CD4-positive, alpha-beta T cell (primary cell): ENCODE measurements around the gene MC2R. TPM values are rescaled to one million over a fixed set of nuclear protein-coding genes. Genes with fewer than 3 reads are reported as not detected.

Experiments used
- ATAC-seq: fragments of 200-7000 bp; cut with Tn5 transposase; one replicate; pipeline ENCODE4 v1.10.0; 2022; ENCODE audit warnings: mild to moderate bottlenecking; ENCODE audit not compliant: poor library complexity
- CTCF ChIA-PET: fragments of 350-600 bp; sonication (Branson Sonifier 250); formaldehyde crosslinking; loops from one replicate; lab custom pipeline; 2021; ENCODE audit warnings: antibody characterized with exemption, inconsistent platforms; lab: Charles Lee
- POLR2A ChIA-PET: fragments of 350-600 bp; sonication (Branson Sonifier 250); formaldehyde crosslinking; loops from one replicate; lab custom pipeline; 2021; ENCODE audit warnings: antibody characterized with exemption, inconsistent platforms; lab: Charles Lee
- DNase-seq, 14 experiments: peaks; one replicate each; pipeline ENCODE4 v3.0.0-alpha.2; 2013 to 2020; ENCODE audit warnings: mixed read lengths in 2 of 14
- H3K27ac ChIP-seq, 2 donors: one replicate each; pipeline versions ENCODE4 v1.5.1 to v1.7.0; 2013; ENCODE audit warnings: low read length in 2 of 2, low read depth in 1 of 2, mild to moderate bottlenecking in 1 of 2
- H3K27me3 ChIP-seq, 2 experiments: 1 replicate in 1 of 2; 2 replicates in 1 of 2; pipeline versions ENCODE4 v1.6.1 to v1.7.0; 2013; ENCODE audit warnings: low read length in 2 of 2, control low read depth in 1 of 2, mild to moderate bottlenecking in 1 of 2, moderate library complexity in 1 of 2; ENCODE audit not compliant: insufficient read depth in 2 of 2, control insufficient read depth in 1 of 2
- H3K36me3 ChIP-seq: one replicate; pipeline ENCODE4 v1.6.1; 2013; ENCODE audit warnings: low read length, control low read depth; ENCODE audit not compliant: insufficient read depth
- H3K4me1 ChIP-seq: one replicate; pipeline ENCODE4 v1.6.1; 2013; ENCODE audit warnings: low read length, control low read depth; ENCODE audit not compliant: insufficient read depth
- H3K4me3 ChIP-seq: one replicate; pipeline ENCODE4 v1.5.1; 2013; ENCODE audit warnings: mild to moderate bottlenecking, low read length, moderate library complexity
- H3K9me3 ChIP-seq, 2 experiments: 1 replicate in 1 of 2; 2 replicates in 1 of 2; pipeline versions ENCODE4 v1.6.1 to v1.7.0; 2013; ENCODE audit warnings: low read length in 2 of 2, mild to moderate bottlenecking in 2 of 2, control low read depth in 1 of 2, moderate library complexity in 1 of 2; ENCODE audit not compliant: control insufficient read depth in 1 of 2, insufficient read depth in 1 of 2
- H3K27ac Mint-ChIP-seq: one replicate; pipeline ENCODE4 v1.8.0; 2020; ENCODE audit warnings: mixed read lengths
- H3K27me3 Mint-ChIP-seq: one replicate; pipeline ENCODE4 v1.8.0; 2021; ENCODE audit warnings: mixed read lengths
- H3K36me3 Mint-ChIP-seq: one replicate; pipeline ENCODE4 v1.8.0; 2021; ENCODE audit warnings: low read depth, mixed read lengths
- H3K4me1 Mint-ChIP-seq: one replicate; pipeline ENCODE4 v1.8.0; 2021; ENCODE audit warnings: low read depth, mixed read lengths
- H3K4me3 Mint-ChIP-seq: one replicate; pipeline ENCODE4 v1.8.0; 2020; ENCODE audit warnings: mild to moderate bottlenecking, mixed read lengths
- H3K9me3 Mint-ChIP-seq: one replicate; pipeline ENCODE4 v1.8.0; 2020; ENCODE audit warnings: mixed read lengths
- intact Hi-C, 2 experiments: fragments of 100-400 bp; cut with DNase I in 1 of 2; cut with micrococcal nuclease in 1 of 2; formaldehyde crosslinking; loops; one replicate each; pipeline versions ENCODE4 v1.15.1 to v1.9.0; 2023 to 2025; cut with DNase I, micrococcal nuclease
- total RNA-seq, 174 experiments: library from RNA in 2 of 174; stranded (reverse) in 2 of 174; gene quantifications; one replicate each; pipeline ENCODE4 v1.2.3 and lab custom pipeline; 2021 to 2026
- TF ChIP-seq, protein P1 (sequence below): fragments of 200-600 bp; IDR thresholded peaks from one replicate; pipeline ENCODE4 v1.8.0; 2022; ENCODE audit warnings: antibody characterized with exemption, mild to moderate bottlenecking

The MC2R gene
- total RNA-seq, 2 experiments from 2014 or later: not detected

DNA sequence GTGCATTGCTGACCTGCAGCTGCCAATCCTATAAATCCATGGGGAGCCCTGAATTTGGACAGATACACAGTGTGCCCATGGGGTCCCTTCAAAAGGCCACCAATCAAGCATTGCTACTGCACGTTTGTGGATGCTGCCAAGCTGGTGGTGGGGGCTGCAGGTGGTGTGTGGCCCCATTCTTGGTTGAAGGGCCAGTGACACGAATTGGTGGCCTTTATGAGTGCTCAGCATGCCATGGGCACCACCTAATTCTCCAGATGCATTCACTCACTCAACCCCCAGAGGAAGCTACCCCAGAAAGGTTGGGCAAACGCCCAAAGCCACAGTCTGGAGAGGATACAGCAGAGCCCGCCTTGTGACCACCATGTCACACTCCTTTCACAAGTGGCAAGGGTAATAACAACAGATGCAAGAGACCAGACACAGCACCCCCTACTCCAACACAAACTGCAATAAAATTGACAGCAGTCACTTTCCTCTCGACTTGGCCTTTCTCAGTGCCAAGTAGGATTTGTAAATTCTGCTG, 27.1 kb downstream of the MC2R start:
- no peak for DNase-seq
- no peaks in the 10 kb centered on the region for H3K36me3 ChIP-seq
- H3K27me3 Mint-ChIP-seq: peaks cover 50% of the 10 kb centered on the region
- H3K4me1 ChIP-seq: no peaks in the 10 kb centered on the region
- H3K27ac ChIP-seq: no peak overlapping the region
- POLR2A ChIA-PET: no interaction called here
- peaks cover 6 to 11% of the 10 kb centered on the region in 2 experiments for H3K27me3 ChIP-seq
- CTCF ChIA-PET: no interaction called here
- no peaks in the 10 kb centered on the region for H3K36me3 Mint-ChIP-seq
- H3K4me1 Mint-ChIP-seq: no peaks in the 10 kb centered on the region
- no peaks in the 10 kb centered on the region for H3K9me3 ChIP-seq
- H3K9me3 Mint-ChIP-seq: no peaks in the 10 kb centered on the region
- no peak overlapping the region for H3K4me3 ChIP-seq
- TF ChIP-seq, protein P1, sequence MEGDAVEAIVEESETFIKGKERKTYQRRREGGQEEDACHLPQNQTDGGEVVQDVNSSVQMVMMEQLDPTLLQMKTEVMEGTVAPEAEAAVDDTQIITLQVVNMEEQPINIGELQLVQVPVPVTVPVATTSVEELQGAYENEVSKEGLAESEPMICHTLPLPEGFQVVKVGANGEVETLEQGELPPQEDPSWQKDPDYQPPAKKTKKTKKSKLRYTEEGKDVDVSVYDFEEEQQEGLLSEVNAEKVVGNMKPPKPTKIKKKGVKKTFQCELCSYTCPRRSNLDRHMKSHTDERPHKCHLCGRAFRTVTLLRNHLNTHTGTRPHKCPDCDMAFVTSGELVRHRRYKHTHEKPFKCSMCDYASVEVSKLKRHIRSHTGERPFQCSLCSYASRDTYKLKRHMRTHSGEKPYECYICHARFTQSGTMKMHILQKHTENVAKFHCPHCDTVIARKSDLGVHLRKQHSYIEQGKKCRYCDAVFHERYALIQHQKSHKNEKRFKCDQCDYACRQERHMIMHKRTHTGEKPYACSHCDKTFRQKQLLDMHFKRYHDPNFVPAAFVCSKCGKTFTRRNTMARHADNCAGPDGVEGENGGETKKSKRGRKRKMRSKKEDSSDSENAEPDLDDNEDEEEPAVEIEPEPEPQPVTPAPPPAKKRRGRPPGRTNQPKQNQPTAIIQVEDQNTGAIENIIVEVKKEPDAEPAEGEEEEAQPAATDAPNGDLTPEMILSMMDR: no peak
- H3K27ac Mint-ChIP-seq: no peak overlapping the region
- H3K4me3 Mint-ChIP-seq: no peak overlapping the region
- intact Hi-C loops: no loop called here
- ATAC-seq: no peak

DNA sequence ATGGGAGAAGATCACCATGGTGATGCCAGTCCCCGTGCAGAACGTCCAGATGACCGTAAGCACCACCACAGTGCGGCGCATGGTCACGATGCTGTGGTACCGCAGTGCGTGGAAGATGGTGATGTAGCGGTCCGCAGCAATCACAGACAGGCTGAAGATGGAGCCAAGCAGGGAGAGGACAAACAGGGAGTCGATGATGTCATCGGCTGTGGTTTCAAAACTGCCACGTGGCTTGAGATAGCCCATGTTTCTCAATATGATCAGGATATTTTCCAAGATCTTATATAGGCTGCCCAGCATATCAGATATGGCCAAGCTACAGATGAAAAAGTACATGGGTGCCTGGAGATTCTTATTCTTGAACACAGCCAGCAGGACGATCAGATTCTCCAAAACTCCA, 30.3 kb downstream of the MC2R start:
- Histone ChIP-seq H3K9me3 (peaks cover 0 to 5% of the 10 kb centered on the region in 2 experiments), H3K27ac (no peak overlapping the region), H3K4me1 (no peaks in the 10 kb centered on the region), H3K36me3 (no peaks in the 10 kb centered on the region), H3K27me3 (peaks cover 4% of the 10 kb centered on the region in 2 experiments), H3K4me3 (no peak overlapping the region)
- Mint-ChIP-seq H3K9me3 (no peaks in the 10 kb centered on the region), H3K36me3 (no peaks in the 10 kb centered on the region), H3K4me1 (no peaks in the 10 kb centered on the region), H3K27ac (no peak overlapping the region), H3K4me3 (no peak overlapping the region), H3K27me3 (peaks cover 17% of the 10 kb centered on the region)
- DNase-seq (no peak), ATAC-seq (no peak)
- POLR2A ChIA-PET: no interaction called here
- intact Hi-C loops: no loop called here
- CTCF ChIA-PET: no interaction called here
- TF ChIP-seq, protein P1: no peak

DNA sequence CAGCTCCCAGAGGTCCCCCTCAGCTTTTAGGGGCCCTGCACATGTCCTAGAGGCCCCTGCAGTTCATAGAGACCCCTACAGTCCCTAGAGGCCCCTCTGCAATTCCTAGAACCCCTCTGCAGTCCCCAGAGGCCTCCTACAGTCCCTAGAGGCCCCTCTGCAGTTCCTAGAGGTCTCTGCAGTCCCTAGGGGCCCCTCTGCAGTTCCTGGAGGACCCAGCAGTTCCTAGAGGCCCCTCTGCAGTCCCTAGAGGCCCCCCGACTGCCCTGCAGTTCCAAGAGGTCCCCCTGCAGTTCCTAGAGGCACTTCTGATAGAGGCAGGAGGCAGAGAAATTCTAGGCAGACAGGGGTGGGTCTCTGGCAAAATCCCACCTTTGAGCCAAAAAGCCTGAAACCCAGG, 35.4 kb downstream of the MC2R start:
- CTCF ChIA-PET: no interaction called here
- Mint-ChIP-seq H3K4me3 (no peak overlapping the region), H3K27me3 (peaks cover 8% of the 10 kb centered on the region), H3K27ac (no peak overlapping the region), H3K9me3 (no peaks in the 10 kb centered on the region), H3K36me3 (no peaks in the 10 kb centered on the region), H3K4me1 (no peaks in the 10 kb centered on the region)
- Histone ChIP-seq H3K9me3 (peaks cover 0 to 11% of the 10 kb centered on the region in 2 experiments), H3K27me3 (peaks cover 0 to 3% of the 10 kb centered on the region in 2 experiments), H3K4me3 (no peak overlapping the region), H3K27ac (no peak overlapping the region), H3K4me1 (no peaks in the 10 kb centered on the region), H3K36me3 (no peaks in the 10 kb centered on the region)
- TF ChIP-seq, protein P1: no peak
- POLR2A ChIA-PET: no interaction called here
- intact Hi-C loops: no loop called here
- no peak for DNase-seq
- ATAC-seq: no peak
